IMR-90 (cell line): Measurements from ENCODE around the gene AP2M1. TPM values are rescaled to one million over a fixed set of nuclear protein-coding genes. Genes with fewer than 3 reads are reported as not detected.

Experiments
- ATAC-seq: fragments of 200-7000 bp; cut with Tn5 transposase; 2 replicates; pipeline ENCODE4 v1.9.1; 2020; ENCODE audit warnings: low read depth, mild to moderate bottlenecking, moderate library complexity
- BruUV-seq: library from RNA; stranded (reverse); fragments of 400-500 nt; replicated peaks from 2 replicates; lab custom pipeline; 2021; lab: Mats Ljungman, UMichigan
- CTCF ChIA-PET: fragments of 300-600 bp; formaldehyde crosslinking; extraction: SDS; loops from one replicate; lab custom pipeline; 2021; ENCODE audit warnings: antibody characterized with exemption; lab: Yijun Ruan, JAX
- POLR2A ChIA-PET: fragments of 300-600 bp; sonication (Branson Sonifier 250); formaldehyde crosslinking; loops from one replicate; lab custom pipeline; 2022; ENCODE audit warnings: antibody characterized with exemption; ENCODE audit not compliant: unreplicated experiment; lab: Charles Lee
- DNase-seq: peaks from one replicate; pipeline ENCODE4 v3.0.0; 2013
- H2AFZ ChIP-seq: replicated peaks from 2 replicates; pipeline ENCODE3; 2013; ENCODE audit warnings: low read length, mild to moderate bottlenecking; ENCODE audit not compliant: poor library complexity
- H2AK5ac ChIP-seq: 2 replicates; pipeline ENCODE4 v1.6.1; 2013; ENCODE audit warnings: low read depth, low read length, inconsistent platforms
- H2AK9ac ChIP-seq: replicated peaks from 2 replicates; pipeline ENCODE3; 2013; ENCODE audit warnings: mild to moderate bottlenecking, low read depth, low read length, moderate library complexity; ENCODE audit not compliant: poor library complexity
- H2BK120ac ChIP-seq: 2 replicates; pipeline ENCODE4 v1.6.1; 2013; ENCODE audit warnings: low read depth, low read length, inconsistent platforms
- H2BK15ac ChIP-seq: 3 replicates; pipeline ENCODE4 v1.6.1; 2013; ENCODE audit warnings: low read depth, low read length, inconsistent platforms
- H2BK20ac ChIP-seq: 2 replicates; pipeline ENCODE4 v1.6.1; 2013; ENCODE audit warnings: low read depth, mild to moderate bottlenecking, inconsistent platforms, low read length, moderate library complexity
- H2BK5ac ChIP-seq: 2 replicates; pipeline ENCODE4 v1.6.1; 2013; ENCODE audit warnings: mild to moderate bottlenecking, low read depth, low read length, inconsistent platforms; ENCODE audit not compliant: poor library complexity, severe bottlenecking
- H3K14ac ChIP-seq: replicated peaks from 2 replicates; pipeline ENCODE4 v1.6.1; 2013; ENCODE audit warnings: low read depth, low read length, inconsistent platforms
- H3K18ac ChIP-seq: 2 replicates; pipeline ENCODE4 v1.6.1; 2013; ENCODE audit warnings: low read depth, low read length, control low read depth
- H3K23ac ChIP-seq: 2 replicates; pipeline ENCODE4 v1.6.1; 2013; ENCODE audit warnings: low read depth, low read length, inconsistent platforms
- H3K27ac ChIP-seq: 2 replicates; pipeline ENCODE4 v1.5.1; 2013; ENCODE audit warnings: mild to moderate bottlenecking, control low read depth, low read length; ENCODE audit not compliant: insufficient read depth
- H3K27me3 ChIP-seq: 2 replicates; pipeline ENCODE4 v1.6.1; 2013; ENCODE audit warnings: low read length; ENCODE audit not compliant: control insufficient read depth, insufficient read depth
- H3K36me3 ChIP-seq: 2 replicates; pipeline ENCODE4 v1.6.1; 2013; ENCODE audit warnings: low read length, mixed read lengths; ENCODE audit not compliant: control insufficient read depth, insufficient read depth
- H3K4ac ChIP-seq: 2 replicates; pipeline ENCODE4 v1.6.1; 2013; ENCODE audit warnings: low read depth, low read length, inconsistent platforms
- H3K4me1 ChIP-seq: 2 replicates; pipeline ENCODE4 v1.6.1; 2013; ENCODE audit warnings: low read length, mixed read lengths; ENCODE audit not compliant: control insufficient read depth, insufficient read depth
- H3K4me2 ChIP-seq: 2 replicates; pipeline ENCODE4 v1.6.1; 2013; ENCODE audit warnings: low read depth, mild to moderate bottlenecking, control low read depth, low read length, moderate library complexity
- H3K4me3 ChIP-seq: 2 replicates; pipeline ENCODE4 v1.5.1; 2013; ENCODE audit warnings: low read depth, mild to moderate bottlenecking, control low read depth, low read length, moderate library complexity; ENCODE audit not compliant: insufficient read depth
- H3K56ac ChIP-seq: 2 replicates; pipeline ENCODE4 v1.6.1; 2013; ENCODE audit warnings: low read length, inconsistent platforms; ENCODE audit not compliant: insufficient read depth; ENCODE audit errors: extremely low read depth
- H3K79me1 ChIP-seq, 2 experiments: 2 replicates each; pipeline ENCODE4 v1.6.1; 2013; ENCODE audit warnings: low read length in 2 of 2, inconsistent platforms in 1 of 2, low read depth in 1 of 2
- H3K9ac ChIP-seq: 2 replicates; pipeline ENCODE4 v1.6.1; 2013; ENCODE audit warnings: low read depth, low read length, control low read depth
- H3K9me1 ChIP-seq: 2 replicates; pipeline ENCODE4 v1.6.1; 2013; ENCODE audit warnings: low read length, inconsistent platforms; ENCODE audit not compliant: insufficient read depth
- H3K9me3 ChIP-seq: 2 replicates; pipeline ENCODE4 v1.6.1; 2013; ENCODE audit warnings: low read length; ENCODE audit not compliant: control insufficient read depth, insufficient read depth
- H4K20me1 ChIP-seq: 2 replicates; pipeline ENCODE4 v1.6.1; 2013; ENCODE audit warnings: low read length, inconsistent platforms; ENCODE audit not compliant: insufficient read depth
- H4K5ac ChIP-seq: 2 replicates; pipeline ENCODE4 v1.6.1; 2013; ENCODE audit warnings: mild to moderate bottlenecking, low read depth, low read length, control low read depth
- H4K8ac ChIP-seq, 2 experiments: 2 replicates each; pipeline ENCODE4 v1.6.1; 2013; ENCODE audit warnings: low read depth in 2 of 2, low read length in 2 of 2, control low read depth in 1 of 2, inconsistent platforms in 1 of 2
- H4K91ac ChIP-seq: 2 replicates; pipeline ENCODE4 v1.6.1; 2013; ENCODE audit warnings: low read depth, low read length, inconsistent platforms; ENCODE audit not compliant: insufficient read depth
- BHLHE40 ChIP-seq: fragments of 150-350 bp; IDR thresholded peaks from 2 replicates; pipeline ENCODE4 v1.6.1; 2016; ENCODE audit warnings: mild to moderate bottlenecking, low read depth, low read length
- CTCF ChIP-seq: conservative IDR thresholded peaks from 2 replicates; pipeline ENCODE4 v1.5.1; 2012; ENCODE audit warnings: mild to moderate bottlenecking, low read depth, low read length, improper control_type of control experiment
- ELK1 ChIP-seq: fragments of 150-350 bp; IDR thresholded peaks from 2 replicates; pipeline ENCODE4 v1.6.1; 2016; ENCODE audit warnings: low read depth, mild to moderate bottlenecking, low read length, moderate library complexity, borderline replicate concordance
- MAFK ChIP-seq: IDR thresholded peaks from 2 replicates; pipeline ENCODE4 v1.6.1; 2012; ENCODE audit warnings: low read depth, low read length, improper control_type of control experiment
- MXI1 ChIP-seq: IDR thresholded peaks from 2 replicates; pipeline ENCODE4 v1.6.1; 2012; ENCODE audit warnings: low read depth, mild to moderate bottlenecking, low read length, moderate library complexity, borderline replicate concordance
- NFE2L2 ChIP-seq: fragments of 150-350 bp; IDR thresholded peaks from 2 replicates; pipeline ENCODE4 v1.6.1; 2016; ENCODE audit warnings: low read depth, mild to moderate bottlenecking, low read length
- POLR2A ChIP-seq: IDR thresholded peaks from 2 replicates; pipeline ENCODE4 v1.6.1; 2012; ENCODE audit warnings: mild to moderate bottlenecking, low read depth, low read length
- RAD21 ChIP-seq: IDR thresholded peaks from 2 replicates; pipeline ENCODE4 v1.6.1; 2012; ENCODE audit warnings: low read length, improper control_type of control experiment
- RCOR1 ChIP-seq: IDR thresholded peaks from 2 replicates; pipeline ENCODE4 v1.6.1; 2012; ENCODE audit warnings: mild to moderate bottlenecking, low read length, improper control_type of control experiment; ENCODE audit not compliant: insufficient replicate concordance
- RFX5 ChIP-seq: IDR thresholded peaks from 2 replicates; pipeline ENCODE4 v1.8.0; 2012; ENCODE audit warnings: low read depth, mild to moderate bottlenecking, low read length, moderate library complexity
- SMC3 ChIP-seq: fragments of 150-350 bp; IDR thresholded peaks from 2 replicates; pipeline ENCODE4 v1.6.1; 2016; ENCODE audit warnings: low read depth, mild to moderate bottlenecking, antibody characterized with exemption, low read length, moderate library complexity
- USF2 ChIP-seq: fragments of 150-350 bp; IDR thresholded peaks from 2 replicates; pipeline ENCODE4 v1.6.1; 2017; ENCODE audit warnings: mild to moderate bottlenecking, antibody characterized with exemption, low read length, low read depth
- WGBS, 2 experiments: methylation state at CpG; one replicate each; pipeline versions ENCODE4 v1.1.5 to v1.1.7; 2013; ENCODE audit warnings: missing lambda C conversion rate in 2 of 2; ENCODE audit not compliant: insufficient read length in 1 of 2; ENCODE audit errors: extremely low coverage in 2 of 2; 5-methylcytosine and 5-hydroxymethylcytosine counted together
- dilution Hi-C: fragments of 300-500 bp; cut with HindIII; formaldehyde crosslinking; loops from one replicate; pipeline ENCODE4 v1.14.3; 2018; ENCODE audit warnings: low sequenced_read_pairs; ENCODE audit not compliant: unreplicated experiment
- in situ Hi-C: fragments of 300-500 bp; cut with MboI; formaldehyde crosslinking; loops from 3 replicates; pipeline ENCODE4 v1.14.3; 2019; ENCODE audit warnings: low sequenced_read_pairs, inconsistent platforms, mixed read lengths
- intact Hi-C: fragments of 100-400 bp; cut with micrococcal nuclease; formaldehyde crosslinking; loops from 2 replicates; pipeline ENCODE4 v1.10.0; 2022
- polyA plus RNA-seq, 3 experiments: library from polyadenylated mRNA; depleted of rRNA; stranded (reverse); fragments of >200 nt; gene quantifications; 2 replicates each; pipeline ENCODE4 v1.2.3, GENCODE V29; 2012; ENCODE audit warnings: low replicate concordance in 1 of 3
- total RNA-seq: library from RNA; depleted of rRNA; stranded (reverse); fragments of >200 nt; gene quantifications from 2 replicates; pipeline ENCODE4 v1.2.3, GENCODE V29; 2012

Gene AP2M1
- total and polyA plus RNA-seq, 2 of the 4 experiments (the other 2 are of a cell fraction), result 876 to 1,065 TPM

GRCh38 chr3:184218814-184219213 is 44.2 kb downstream of the AP2M1 start:
- Histone ChIP-seq H3K9me1 (no peaks in the 10 kb centered on the region), H3K18ac (no peak overlapping the region), H3K56ac (no peak overlapping the region), H3K14ac (no peak overlapping the region), H4K91ac (no peak overlapping the region), H3K4ac (no peak overlapping the region), H3K9me3 (no peaks in the 10 kb centered on the region), H3K4me1 (no peaks in the 10 kb centered on the region), H3K9ac (no peak overlapping the region), H3K79me1 (no peaks in the 10 kb centered on the region), H4K8ac (no peak overlapping the region), H2AK5ac (no peak overlapping the region), H3K27ac (no peak overlapping the region), H2BK5ac (no peak overlapping the region), H2AFZ (no peak overlapping the region), H4K5ac (no peak overlapping the region), H3K27me3 (peaks cover 3% of the 10 kb centered on the region; the same call in 1 of the 2 replicates), H3K23ac (no peak overlapping the region), H3K36me3 (no peaks in the 10 kb centered on the region), H2AK9ac (no peak overlapping the region), H4K20me1 (no peaks in the 10 kb centered on the region), H2BK15ac (no peak overlapping the region), H3K4me2 (no peak overlapping the region), H3K4me3 (no peak overlapping the region), H2BK20ac (no peak overlapping the region), H2BK120ac (no peak overlapping the region)
- ChIA-PET CTCF (no interaction called here), POLR2A (no interaction called here)
- ATAC-seq (no peak), DNase-seq (no peak)
- no peak for TF ChIP-seq MXI1
- no peak for TF ChIP-seq POLR2A
- TF ChIP-seq RFX5, result no peak
- no peak for TF ChIP-seq RAD21
- TF ChIP-seq RCOR1, result no peak
- no peak for TF ChIP-seq MAFK
- no peak for TF ChIP-seq CTCF
- TF ChIP-seq ELK1, result no peak
- TF ChIP-seq BHLHE40, result no peak
- TF ChIP-seq SMC3, result no peak
- TF ChIP-seq NFE2L2, result no peak
- TF ChIP-seq USF2, result no peak
- BruUV-seq, result no TSS peak
- dilution Hi-C loops (no loop called here), intact Hi-C loops (no loop called here), in situ Hi-C loops (no loop called here)
- no CpG with 5 or more reads among the region's 4 CpGs for WGBS, 2 experiments
